GM19397 (cell line): ENCODE data around the gene XRCC3.

Experiments
- ATAC-seq: cut with Tn5 transposase; IDR thresholded peaks from one replicate; pipeline ENCODE4 v1.9.1; 2021; ENCODE audit warnings: mild to moderate bottlenecking, moderate library complexity; ENCODE audit not compliant: unreplicated experiment

The XRCC3 gene

GRCh38 chr14:103738701-103739451 lies 23.6 kb upstream of the XRCC3 start:
- ATAC-seq: no peak

DNA sequence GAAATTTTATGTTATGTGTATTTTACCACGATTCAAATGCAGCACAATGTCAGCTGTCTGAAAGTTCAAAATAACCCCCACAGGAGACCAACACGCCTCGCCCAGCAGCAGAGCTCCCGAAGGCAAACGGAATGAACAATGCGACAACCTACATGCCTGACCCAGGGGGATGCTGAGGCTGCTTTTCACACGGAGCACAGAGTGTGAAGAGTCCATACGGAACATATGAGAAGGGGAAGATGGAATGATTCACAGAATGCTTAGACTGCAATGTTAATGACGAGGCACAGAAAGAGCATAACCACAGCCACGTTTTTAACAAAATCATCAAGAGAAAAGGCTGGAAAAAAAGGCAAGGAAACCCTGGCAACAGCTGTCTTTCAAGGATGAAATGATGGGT lies 22.9 kb upstream of the XRCC3 start:
- ATAC-seq: no peak

- ATAC-seq: no peak
Measured at GRCh38 chr14:103737432-103738045, 22.3 kb upstream of the XRCC3 start.

DNA sequence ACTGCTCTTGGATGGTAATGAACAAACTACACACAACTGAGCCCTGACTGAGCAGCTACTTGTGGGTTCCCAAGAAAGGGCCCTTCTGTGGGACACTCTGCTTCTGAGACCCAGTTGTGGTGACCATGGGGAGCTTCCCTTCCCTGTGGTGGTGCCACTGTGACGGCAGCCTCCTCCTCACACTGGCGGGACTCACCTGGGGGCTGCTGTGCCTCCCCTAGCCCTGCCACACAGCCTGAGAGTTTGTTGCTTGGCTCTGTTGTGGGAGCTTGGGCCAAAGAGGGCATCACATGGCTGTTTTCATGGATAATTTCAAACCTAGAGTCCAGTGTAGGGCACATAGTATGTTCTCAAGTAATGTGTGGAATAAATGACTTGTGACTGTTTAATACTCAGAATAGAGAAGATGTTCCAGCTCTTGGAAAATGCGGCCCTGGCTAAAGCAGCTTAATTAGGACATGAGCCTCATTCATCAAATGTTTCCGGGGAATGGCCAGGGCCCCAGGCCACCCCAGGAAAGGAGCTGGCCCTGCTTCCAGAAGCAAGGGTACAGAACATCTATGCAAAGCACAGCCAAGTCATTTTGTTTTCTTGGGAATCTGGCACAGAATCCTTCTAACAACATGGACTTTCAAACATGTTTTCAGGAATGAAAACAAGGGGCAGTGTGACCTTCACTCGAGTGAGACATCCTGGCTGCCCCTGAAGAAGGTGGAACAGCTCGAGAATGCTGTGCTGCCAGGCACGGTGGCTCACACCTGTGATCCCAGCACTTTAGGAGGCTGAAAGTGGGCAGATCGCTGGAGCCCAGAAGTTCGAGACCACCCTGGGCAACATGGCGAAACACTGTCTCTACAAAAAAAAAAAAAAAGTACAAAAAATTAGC lies 21.5 kb upstream of the XRCC3 start:
- ATAC-seq: no peak

GRCh38 chr14:103735815-103736545 lies 20.7 kb upstream of the XRCC3 start:
- no peak for ATAC-seq

- ATAC-seq: no peak
Measured at GRCh38 chr14:103735439-103735814, 20.2 kb upstream of the XRCC3 start.

GRCh38 chr14:103735022-103735421 lies 19.8 kb upstream of the XRCC3 start:
- no peak for ATAC-seq

- no peak for ATAC-seq
Measured at GRCh38 chr14:103734081-103734888, 19.0 kb upstream of the XRCC3 start.

- no peak for ATAC-seq
Measured at GRCh38 chr14:103733651-103734050, 18.4 kb upstream of the XRCC3 start.

DNA sequence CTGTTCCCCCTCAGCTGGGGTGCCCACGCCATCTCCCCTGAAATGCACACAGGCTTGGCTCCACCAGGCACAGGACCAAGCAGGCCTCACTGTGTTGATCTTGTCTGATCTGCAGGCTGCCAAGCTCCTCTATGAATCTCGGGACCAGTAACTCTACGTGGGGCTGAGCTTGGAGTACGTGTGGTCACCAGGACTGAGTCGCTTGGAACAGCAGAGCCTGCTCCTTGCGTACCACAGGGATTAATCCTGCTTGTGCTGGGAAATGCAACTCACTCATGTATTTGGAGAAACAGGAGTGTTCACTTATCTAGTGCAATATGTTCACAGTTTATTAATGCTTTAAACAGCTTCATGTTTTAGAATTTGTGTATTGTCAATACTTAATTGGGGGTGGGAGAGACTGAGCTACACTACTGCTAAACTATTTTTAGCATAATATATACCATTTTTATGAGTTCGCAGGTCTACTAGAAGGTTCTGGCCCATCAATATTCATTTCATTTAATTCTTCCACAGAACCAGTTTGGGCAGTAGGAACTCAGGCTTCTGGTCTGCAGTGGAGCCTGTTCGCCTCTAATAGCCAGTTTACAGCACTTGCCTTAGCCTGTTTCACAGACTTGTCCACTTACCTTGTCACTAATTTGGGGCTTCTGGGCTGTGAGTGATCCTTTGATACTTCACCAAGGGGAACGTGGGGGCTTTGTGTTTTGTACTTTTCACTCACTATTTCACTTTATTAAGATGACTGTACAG lies 17.8 kb upstream of the XRCC3 start:
- no peak for ATAC-seq

- no peak for ATAC-seq
Measured at GRCh38 chr14:103731916-103732867, 16.9 kb upstream of the XRCC3 start.

DNA sequence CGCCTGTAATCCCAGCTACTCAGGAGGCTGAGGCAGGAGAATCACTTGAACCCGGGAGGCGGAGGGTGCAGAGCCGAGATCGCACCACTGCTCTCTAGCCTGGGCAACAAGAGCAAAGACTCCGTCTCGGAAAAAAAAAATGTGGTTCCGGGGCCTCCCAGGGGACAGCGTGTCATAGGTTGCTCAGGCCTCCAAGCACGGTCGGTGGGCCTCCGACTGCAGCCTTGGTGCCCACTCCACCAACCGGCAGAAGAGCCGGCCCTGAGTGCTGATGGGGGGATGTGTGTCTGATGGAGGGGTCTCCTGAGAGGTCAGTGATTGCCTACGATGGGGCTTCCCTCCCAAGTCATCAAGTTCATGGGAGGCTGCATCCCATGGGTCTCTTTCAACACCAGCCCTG lies 16.2 kb upstream of the XRCC3 start:
- no peak for ATAC-seq

DNA sequence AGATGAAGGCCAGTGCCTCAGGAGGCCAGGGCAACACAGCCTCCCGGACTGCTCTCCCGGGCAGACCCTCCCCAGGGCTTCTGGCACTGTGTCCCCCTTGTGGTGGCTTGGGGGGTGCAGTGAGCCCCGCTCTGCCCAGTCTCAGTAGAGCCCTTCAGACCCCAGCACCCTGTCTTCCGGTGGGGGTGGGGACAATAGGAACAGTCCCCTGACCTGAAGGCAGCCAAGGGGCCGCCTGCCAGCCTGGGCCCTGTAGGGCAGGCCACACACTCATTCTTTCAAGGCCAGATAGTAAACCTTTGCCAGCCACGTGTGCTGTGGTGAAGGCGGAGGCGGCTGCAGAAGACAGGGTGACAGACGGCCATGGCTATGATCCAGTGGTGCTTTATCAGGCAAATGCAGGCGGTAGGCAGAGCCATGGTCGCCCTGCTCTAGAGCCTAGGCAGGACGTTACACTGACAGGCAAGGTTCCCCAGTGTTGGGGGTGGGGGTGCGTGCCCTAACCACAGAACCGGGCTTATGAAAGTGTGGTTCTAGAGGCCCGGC lies 15.3 kb upstream of the XRCC3 start:
- no peak for ATAC-seq

DNA sequence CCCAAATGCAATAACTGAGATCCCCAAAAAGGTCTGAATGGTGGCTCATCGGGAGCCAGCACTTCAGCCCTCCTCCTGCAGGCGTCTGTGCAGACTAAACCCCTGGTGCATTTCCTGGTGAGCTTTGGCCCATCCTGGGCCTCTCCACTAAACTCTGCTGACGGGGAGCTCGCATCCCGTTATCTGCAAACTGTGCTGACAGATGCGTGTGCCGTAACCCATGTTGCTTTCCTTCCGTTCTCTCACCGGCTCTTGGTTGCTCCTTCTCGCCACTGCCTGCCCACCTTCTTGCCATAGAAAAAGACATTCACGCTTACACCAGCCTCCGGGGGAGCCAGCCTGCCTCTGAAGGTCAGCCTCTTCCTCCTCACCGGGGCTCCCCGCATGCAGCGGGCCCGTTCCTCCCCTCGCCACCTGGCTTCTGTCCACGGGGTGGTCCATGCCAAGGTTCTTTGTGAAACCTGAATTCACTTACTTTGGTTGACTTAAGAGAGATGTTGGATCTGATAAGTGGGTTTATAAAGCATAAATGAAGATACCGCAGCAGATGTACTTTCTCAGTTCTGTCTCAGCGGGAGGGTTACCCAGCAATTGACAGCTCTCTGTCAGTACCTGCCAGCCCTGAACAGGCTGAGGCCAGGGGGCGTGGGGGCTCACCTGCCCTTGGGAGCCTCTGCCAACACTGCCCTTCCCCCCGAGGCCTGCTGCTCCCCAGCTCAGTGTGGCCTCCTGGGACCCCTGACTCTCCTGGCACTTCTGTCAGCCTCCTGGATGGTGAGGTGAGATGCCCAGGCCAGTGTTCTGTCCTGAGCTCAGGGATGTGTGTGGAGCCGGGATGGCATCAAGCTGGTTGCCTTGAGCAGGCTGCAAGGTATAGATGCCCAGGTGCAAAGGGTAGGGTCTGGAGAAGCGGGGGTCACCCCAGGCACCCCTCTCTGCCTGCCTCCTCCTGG lies 14.5 kb upstream of the XRCC3 start:
- ATAC-seq: no peak

DNA sequence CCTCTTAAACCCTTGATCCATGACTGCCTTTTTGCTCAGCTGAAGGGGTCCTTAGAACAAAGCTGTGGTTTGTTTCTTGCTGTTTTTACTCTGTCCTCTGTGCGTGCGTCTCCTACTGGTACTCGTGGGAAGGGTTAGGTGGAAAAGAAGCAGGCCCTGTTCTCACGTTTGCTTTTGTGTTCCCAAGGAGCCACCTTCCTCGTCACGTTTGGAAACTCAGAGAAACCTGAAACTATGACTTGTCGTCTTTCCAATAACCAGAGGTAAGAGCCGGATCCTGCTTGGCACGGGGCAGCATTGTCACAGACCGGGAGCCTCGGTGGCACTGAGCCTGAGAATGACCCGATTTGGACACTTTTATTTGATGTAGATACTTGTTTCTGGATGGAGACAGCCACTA lies 13.5 kb upstream of the XRCC3 start:
- ATAC-seq: no peak

DNA sequence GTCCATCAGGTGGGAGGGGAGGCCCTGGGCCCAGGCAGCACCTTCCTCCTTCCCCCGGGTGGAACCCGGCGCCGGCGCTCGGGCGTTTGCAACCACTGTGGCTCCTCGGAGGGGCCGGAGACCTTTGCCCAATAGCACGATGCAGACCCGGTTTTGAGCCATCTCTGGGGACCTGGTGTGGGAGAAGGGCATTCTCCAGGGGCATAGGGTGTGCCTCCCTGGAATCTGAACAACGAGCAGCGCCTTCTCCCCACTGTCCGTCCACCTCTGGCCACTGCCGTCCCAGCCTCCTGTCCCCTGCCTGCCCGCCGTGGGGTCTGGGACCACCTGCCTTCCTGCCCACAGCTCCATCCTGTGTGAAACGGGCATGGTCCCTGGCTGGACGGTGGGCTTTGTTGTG lies 12.9 kb upstream of the XRCC3 start:
- ATAC-seq: no peak
